ENCODE data around the gene AKAP10. TPM values are rescaled to one million over a fixed set of nuclear protein-coding genes. Genes with fewer than 3 reads are reported as not detected.
"Not testable (repeated sequence)": the region's sequence is repeated elsewhere in the genome, so short reads cannot be mapped to it uniquely, and the experiment has no call there.

AKAP10 gene
- total and polyA plus RNA-seq, 2 donors: 17.5 to 51.9 TPM

- WGBS: 94% methylated on average over 5 of the region's 5 CpGs
- not testable (repeated sequence) for H3K36me3 ChIP-seq (ENCODE audit: insufficient read depth)
Observed at GRCh38 chr17:19951411-19951810, 26.2 kb downstream of the AKAP10 start.

GRCh38 chr17:19950624-19951195, 26.9 kb downstream of the AKAP10 start:
- WGBS: 98% methylated on average over 43 of the region's 43 CpGs
- H3K36me3 ChIP-seq (ENCODE audit: insufficient read depth); DNase-seq (ENCODE audit: extremely low spot score): not testable (repeated sequence)

More at GRCh38 chr17:19951411-19951810, 26.2 kb downstream of the AKAP10 start:
- H3K27ac ChIP-seq (ENCODE audit: low read depth); DNase-seq (ENCODE audit: extremely low spot score); H3K4me3 ChIP-seq (ENCODE audit: low read depth, low read length); H3K4me1 ChIP-seq (ENCODE audit: insufficient read depth): not testable (repeated sequence)

DNA sequence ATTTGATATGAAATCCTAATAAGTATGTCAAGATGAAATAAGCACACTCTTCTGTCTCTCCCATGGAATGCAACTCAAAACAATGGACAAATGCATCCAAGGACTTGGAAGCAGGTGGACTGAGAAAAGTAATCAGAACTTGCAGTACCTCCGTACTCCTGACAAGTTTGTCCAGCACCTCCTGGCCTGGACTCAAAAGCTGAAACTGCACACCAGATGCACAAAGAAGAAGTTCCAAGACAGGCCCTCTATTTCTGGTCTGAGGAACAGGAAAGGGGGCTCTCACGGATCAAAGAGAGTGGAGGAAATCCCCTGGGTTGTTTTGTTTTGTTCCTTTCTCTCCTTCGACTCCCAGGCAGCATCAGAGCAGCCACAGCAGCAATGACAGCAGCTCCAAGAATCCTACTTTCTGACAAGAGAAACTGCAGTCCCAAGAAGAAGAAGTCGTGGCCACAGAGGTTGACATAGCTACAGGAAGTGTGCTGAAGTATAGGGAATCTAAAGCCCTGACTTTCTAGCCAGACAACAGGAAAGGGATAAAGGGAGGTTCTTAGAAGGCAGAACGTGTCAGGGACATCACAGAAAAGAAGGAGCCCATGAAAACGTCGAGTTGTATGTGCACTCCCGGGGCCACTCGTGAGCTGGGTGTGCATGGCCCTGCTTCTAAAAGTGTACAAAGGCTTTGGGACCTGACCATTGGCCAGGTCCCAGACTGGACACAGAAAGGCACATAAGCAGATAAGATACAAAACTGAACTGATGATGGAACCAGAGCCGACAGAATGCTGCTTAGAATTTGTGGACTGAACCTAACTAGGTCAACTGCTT, 29.3 kb downstream of the AKAP10 start:
- H3K4me1 ChIP-seq (ENCODE audit: insufficient read depth): no peaks in the 10 kb centered on the region
- H3K4me3 ChIP-seq (ENCODE audit: low read depth, low read length): no peak overlapping the region
- DNase-seq (ENCODE audit: extremely low spot score): no peak
- no peak overlapping the region for H3K27ac ChIP-seq (ENCODE audit: low read depth)
- H3K36me3 ChIP-seq (ENCODE audit: insufficient read depth): peaks cover 5% of the 10 kb centered on the region
- WGBS: 46% methylated on average over 10 of the region's 10 CpGs

More at GRCh38 chr17:19950624-19951195, 26.9 kb downstream of the AKAP10 start:
- not testable (repeated sequence) for H3K4me3 ChIP-seq (ENCODE audit: low read depth, low read length); H3K27ac ChIP-seq (ENCODE audit: low read depth); H3K4me1 ChIP-seq (ENCODE audit: insufficient read depth)

DNA sequence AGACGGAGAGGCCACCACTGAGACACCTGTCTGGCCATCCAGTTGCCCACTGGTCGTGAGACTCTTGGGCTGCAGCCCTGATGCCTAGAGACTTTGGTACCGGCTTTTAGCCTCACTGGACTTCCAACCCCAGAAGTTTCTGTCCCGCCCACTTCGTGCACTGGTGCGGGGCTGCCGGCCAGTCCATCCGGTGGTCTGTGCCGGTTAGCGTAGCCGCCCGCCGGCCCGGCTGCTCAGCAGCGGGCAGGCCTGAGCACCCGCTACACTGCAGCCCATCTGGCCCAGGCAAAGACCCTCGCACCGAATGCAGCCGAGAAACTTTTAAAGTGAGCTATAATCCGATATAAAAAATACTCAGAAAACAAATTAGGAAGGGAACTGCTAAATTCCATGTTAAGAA, 30.7 kb downstream of the AKAP10 start:
- WGBS: 96% methylated on average over 20 of the region's 20 CpGs
- Histone ChIP-seq H3K27ac (ENCODE audit: low read depth) (no peak overlapping the region), H3K36me3 (ENCODE audit: insufficient read depth) (peaks cover 5% of the 10 kb centered on the region), H3K4me1 (ENCODE audit: insufficient read depth) (no peaks in the 10 kb centered on the region), H3K4me3 (ENCODE audit: low read depth, low read length) (no peak overlapping the region)
- no peak for DNase-seq (ENCODE audit: extremely low spot score)

DNA sequence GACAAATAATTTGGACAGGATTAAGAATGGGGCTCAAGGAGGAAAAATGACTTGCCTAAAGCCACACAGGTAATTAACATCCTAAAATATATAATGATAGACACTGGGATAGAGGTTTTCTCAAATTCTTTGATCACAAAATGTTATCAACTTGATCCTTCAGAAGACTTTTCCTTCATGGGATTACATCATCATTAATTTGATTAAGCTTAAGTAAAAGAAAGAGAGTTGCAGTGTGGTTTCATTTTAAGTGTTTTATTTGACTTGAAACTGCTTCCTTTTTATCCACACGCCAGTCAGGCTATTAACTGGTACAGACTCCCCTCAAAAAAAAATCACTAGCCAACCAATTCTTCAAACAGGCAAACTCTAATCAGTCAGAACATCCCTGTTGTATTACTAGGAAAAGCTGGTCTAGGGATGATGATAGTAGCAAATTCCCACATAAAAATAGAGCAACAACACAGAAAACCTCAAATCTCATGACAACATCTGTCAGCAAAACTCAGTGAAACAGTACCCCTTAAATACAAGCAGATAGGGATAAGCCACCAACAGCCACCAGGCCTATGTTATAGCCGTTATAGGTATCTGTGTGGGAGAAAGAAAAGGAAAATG, 32.5 kb downstream of the AKAP10 start:
- Histone ChIP-seq H3K27ac (ENCODE audit: low read depth) (no peak overlapping the region), H3K4me1 (ENCODE audit: insufficient read depth) (no peaks in the 10 kb centered on the region), H3K4me3 (ENCODE audit: low read depth, low read length) (no peak overlapping the region), H3K36me3 (ENCODE audit: insufficient read depth) (peaks cover 6% of the 10 kb centered on the region)
- no peak for DNase-seq (ENCODE audit: extremely low spot score)
- WGBS: 89% methylated on average over 2 of the region's 2 CpGs

DNA sequence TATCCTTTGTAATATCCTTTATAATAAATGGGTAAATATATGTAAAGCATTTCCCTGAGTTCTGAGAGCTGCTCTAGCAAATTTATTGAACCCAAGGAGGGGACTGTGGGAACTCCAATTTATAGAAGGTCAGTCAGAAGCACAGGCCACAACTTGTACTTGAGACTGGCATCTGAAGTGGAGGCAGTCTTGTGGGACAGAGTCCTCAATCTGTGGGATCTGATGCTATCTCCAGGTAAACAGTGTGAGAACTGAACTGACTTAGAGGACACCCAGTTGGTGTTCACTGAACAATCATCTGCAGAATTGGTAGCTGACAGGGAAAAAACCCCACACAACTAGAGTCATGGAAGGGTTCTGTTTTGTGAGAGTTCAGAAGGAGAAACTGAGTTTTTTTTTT, 34.0 kb downstream of the AKAP10 start:
- DNase-seq (ENCODE audit: extremely low spot score): no peak
- Histone ChIP-seq H3K36me3 (ENCODE audit: insufficient read depth) (peaks cover 12% of the 10 kb centered on the region), H3K27ac (ENCODE audit: low read depth) (no peak overlapping the region), H3K4me1 (ENCODE audit: insufficient read depth) (no peaks in the 10 kb centered on the region), H3K4me3 (ENCODE audit: low read depth, low read length) (no peak overlapping the region)

DNA sequence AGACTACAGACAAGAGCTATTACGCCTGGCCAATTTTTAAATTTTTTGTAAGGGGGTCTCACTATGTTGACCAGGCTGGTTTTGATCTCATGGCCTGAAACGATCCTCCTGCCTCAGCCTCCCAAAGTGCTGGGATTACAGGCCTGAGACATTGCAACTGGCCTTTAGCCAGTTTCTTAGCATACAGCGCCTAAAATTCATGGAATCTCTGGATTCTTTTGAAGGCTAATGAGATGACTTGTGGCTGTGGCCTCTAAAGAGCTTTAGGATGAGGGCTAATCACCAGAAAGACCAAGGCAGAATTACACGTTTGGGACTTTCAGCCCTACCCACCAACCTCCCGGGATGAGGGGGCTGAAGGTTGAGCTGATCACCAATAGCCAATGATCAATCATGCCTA, 34.6 kb downstream of the AKAP10 start:
- peaks cover 12% of the 10 kb centered on the region for H3K36me3 ChIP-seq (ENCODE audit: insufficient read depth)

GRCh38 chr17:19940722-19941464, 36.7 kb downstream of the AKAP10 start:
- H3K4me1 ChIP-seq (ENCODE audit: insufficient read depth): no peaks in the 10 kb centered on the region
- DNase-seq (ENCODE audit: extremely low spot score): no peak
- no peak overlapping the region for H3K27ac ChIP-seq (ENCODE audit: low read depth)
- H3K4me3 ChIP-seq (ENCODE audit: low read depth, low read length): no peak overlapping the region
- 56% methylated on average over 4 of the region's 4 CpGs for WGBS
- H3K36me3 ChIP-seq (ENCODE audit: insufficient read depth): peaks cover 11% of the 10 kb centered on the region

More for the DNA sequence above, 34.6 kb downstream of the AKAP10 start:
- no peak for DNase-seq (ENCODE audit: extremely low spot score)
- WGBS: 93% methylated on average over 5 of the region's 5 CpGs
- Histone ChIP-seq H3K27ac (ENCODE audit: low read depth) (no peak overlapping the region), H3K4me3 (ENCODE audit: low read depth, low read length) (no peak overlapping the region), H3K4me1 (ENCODE audit: insufficient read depth) (no peaks in the 10 kb centered on the region)

- Histone ChIP-seq H3K27ac (ENCODE audit: low read depth) (no peak overlapping the region), H3K4me1 (ENCODE audit: insufficient read depth) (no peaks in the 10 kb centered on the region), H3K36me3 (ENCODE audit: insufficient read depth) (peaks cover 11% of the 10 kb centered on the region), H3K4me3 (ENCODE audit: low read depth, low read length) (no peak overlapping the region)
- 87% methylated on average over 2 of the region's 2 CpGs for WGBS
- no peak for DNase-seq (ENCODE audit: extremely low spot score)
Observed at GRCh38 chr17:19939993-19940721, 37.5 kb downstream of the AKAP10 start.

- H3K4me3 ChIP-seq (ENCODE audit: low read depth, low read length): no peak overlapping the region
- no peak overlapping the region for H3K27ac ChIP-seq (ENCODE audit: low read depth)
- H3K36me3 ChIP-seq (ENCODE audit: insufficient read depth): peaks cover 11% of the 10 kb centered on the region
- WGBS: 96% methylated on average over 10 of the region's 10 CpGs
- DNase-seq (ENCODE audit: extremely low spot score): no peak
- H3K4me1 ChIP-seq (ENCODE audit: insufficient read depth): no peaks in the 10 kb centered on the region
Observed at GRCh38 chr17:19938736-19939135, 38.9 kb downstream of the AKAP10 start.

DNA sequence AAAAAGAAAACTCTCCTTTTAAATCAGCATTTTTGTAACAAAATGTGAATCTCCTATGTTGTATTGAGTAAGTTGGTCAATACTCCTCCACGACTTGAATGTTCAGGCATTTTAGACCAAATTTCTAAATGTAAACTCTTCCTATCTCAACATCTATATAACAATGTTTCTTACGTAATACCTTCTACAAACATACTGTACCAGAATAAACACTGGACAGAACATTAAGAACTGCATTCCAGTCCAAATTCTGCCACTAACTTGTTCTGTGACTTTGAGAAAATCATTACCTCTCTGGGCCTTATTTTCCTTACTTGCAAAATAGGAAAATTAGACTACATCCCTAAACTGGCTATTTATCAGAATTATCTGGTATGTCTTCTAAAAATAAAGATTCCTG, 40.1 kb downstream of the AKAP10 start:
- DNase-seq (ENCODE audit: extremely low spot score): no peak
- 52% methylated on average over 2 of the region's 2 CpGs for WGBS
- Histone ChIP-seq H3K4me1 (ENCODE audit: insufficient read depth) (no peaks in the 10 kb centered on the region), H3K4me3 (ENCODE audit: low read depth, low read length) (no peak overlapping the region), H3K36me3 (ENCODE audit: insufficient read depth) (peaks cover 11% of the 10 kb centered on the region), H3K27ac (ENCODE audit: low read depth) (no peak overlapping the region)

GRCh38 chr17:19935169-19935568, 42.5 kb downstream of the AKAP10 start:
- Histone ChIP-seq H3K4me3 (ENCODE audit: low read depth, low read length) (no peak overlapping the region), H3K27ac (ENCODE audit: low read depth) (no peak overlapping the region), H3K36me3 (ENCODE audit: insufficient read depth) (peaks cover 10% of the 10 kb centered on the region), H3K4me1 (ENCODE audit: insufficient read depth) (no peaks in the 10 kb centered on the region)
- 96% methylated on average over 2 of the region's 2 CpGs for WGBS
- no peak for DNase-seq (ENCODE audit: extremely low spot score)

DNA sequence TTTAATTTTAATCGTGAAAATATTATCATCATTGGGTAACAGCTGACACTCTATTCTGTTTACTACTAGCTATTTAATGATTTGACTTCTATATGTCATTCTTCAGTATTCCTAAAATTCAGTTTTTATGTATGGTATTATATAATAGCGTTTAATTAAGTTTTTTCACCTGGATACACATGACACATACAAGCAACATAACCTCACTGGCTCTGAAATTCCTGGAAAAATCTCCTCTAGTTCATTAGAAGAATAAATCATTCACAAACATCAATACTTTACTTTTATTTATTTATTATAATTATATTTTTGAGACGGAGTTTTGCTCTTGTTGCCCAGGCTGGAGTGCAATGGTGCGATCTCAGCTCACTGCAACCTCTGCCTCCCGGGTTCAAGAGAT, 44.0 kb downstream of the AKAP10 start:
- no peak overlapping the region for H3K4me3 ChIP-seq (ENCODE audit: low read depth, low read length)
- H3K27ac ChIP-seq (ENCODE audit: low read depth): no peak overlapping the region
- 97% methylated on average over 5 of the region's 5 CpGs for WGBS
- H3K36me3 ChIP-seq (ENCODE audit: insufficient read depth): peaks cover 4% of the 10 kb centered on the region
- no peak for DNase-seq (ENCODE audit: extremely low spot score)
- H3K4me1 ChIP-seq (ENCODE audit: insufficient read depth): no peaks in the 10 kb centered on the region

All from urinary bladder (tissue), 4 donors.